ENCODE measurements around the gene C2CD5.

DNA sequence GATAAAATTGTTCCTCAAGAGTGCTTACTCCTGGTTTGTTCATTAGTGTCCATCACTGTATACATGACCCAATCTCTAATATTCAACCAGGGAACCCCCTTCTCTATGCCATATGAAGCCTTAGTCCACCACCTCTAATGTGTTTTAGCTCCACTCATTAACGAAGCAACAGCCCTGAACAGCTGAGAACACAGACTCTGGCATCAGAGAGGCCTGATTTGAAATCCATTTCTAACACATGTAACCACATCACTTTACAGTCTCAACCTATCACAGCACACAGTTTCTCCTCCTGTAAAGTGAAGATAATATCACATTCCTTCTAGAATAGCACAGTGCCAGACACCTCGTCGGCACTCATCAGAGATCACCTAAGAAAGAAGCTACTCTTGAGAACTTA lies 64.3 kb downstream of the C2CD5 start:
- no peak for TF ChIP-seq CTCF (conservative IDR thresholded peaks at IDR 0.05; ENCODE audit: low read depth, low read length)
- no peak for TF ChIP-seq CEBPB (IDR thresholded peaks at IDR 0.05; ENCODE audit: low read depth, low read length)
- no peak for TF ChIP-seq SMC3 (IDR thresholded peaks at IDR 0.05; ENCODE audit: low read depth, low read length)

Data from IMR-90 (cell line).